Kidney (tissue), 14 donors: ENCODE results near the gene CERS1. TPM values are rescaled to one million over a fixed set of nuclear protein-coding genes. Genes with fewer than 3 reads are reported as not detected.

Source experiments
- DNase-seq, 5 donors: peaks; one replicate each; pipeline ENCODE4 v3.0.0-alpha.2; 2013 to 2020
- FAIRE-seq: peaks from 2 replicates; lab custom pipeline; 2012; peaks lifted over from hg19 to GRCh38; lab: Jason Lieb, UNC
- H3K27ac ChIP-seq, 2 donors: one replicate each; pipeline ENCODE4 v1.7.0; 2013; ENCODE audit warnings: low read depth in 2 of 2, low read length in 2 of 2, inconsistent platforms in 1 of 2
- H3K27me3 ChIP-seq: one replicate; pipeline ENCODE4 v1.7.1; 2013; ENCODE audit warnings: low read length, inconsistent platforms; ENCODE audit not compliant: control insufficient read depth, insufficient read depth
- H3K36me3 ChIP-seq, 3 donors: one replicate each; pipeline versions ENCODE4 v1.7.0 to v1.7.1; 2013; ENCODE audit warnings: low read length in 3 of 3, control low read depth in 1 of 3, inconsistent platforms in 1 of 3; ENCODE audit not compliant: insufficient read depth in 3 of 3, control insufficient read depth in 2 of 3
- H3K4me1 ChIP-seq, 3 donors: one replicate each; pipeline versions ENCODE4 v1.7.0 to v1.7.1; 2013; ENCODE audit warnings: low read length in 3 of 3, inconsistent platforms in 1 of 3, low read depth in 1 of 3; ENCODE audit not compliant: control insufficient read depth in 2 of 3, insufficient read depth in 2 of 3
- H3K4me3 ChIP-seq, 3 donors: one replicate each; pipeline versions ENCODE4 v1.7.0 to v1.8.1; 2013; ENCODE audit warnings: low read length in 3 of 3, control low read depth in 1 of 3, inconsistent platforms in 1 of 3
- H3K9ac ChIP-seq, 3 donors: one replicate each; pipeline versions ENCODE4 v1.7.0 to v1.7.1; 2013; ENCODE audit warnings: low read length in 3 of 3, control low read depth in 1 of 3, inconsistent platforms in 1 of 3
- H3K9me3 ChIP-seq, 3 donors: one replicate each; pipeline versions ENCODE4 v1.7.0 to v1.7.1; 2013; ENCODE audit warnings: low read length in 3 of 3, control low read depth in 1 of 3, inconsistent platforms in 1 of 3; ENCODE audit not compliant: control insufficient read depth in 2 of 3, insufficient read depth in 1 of 3
- CTCF ChIP-seq: IDR thresholded peaks from 3 replicates; pipeline ENCODE4 v1.5.1; 2012; ENCODE audit warnings: mild to moderate bottlenecking, moderate library complexity, borderline replicate concordance; ENCODE audit not compliant: insufficient read depth; ENCODE audit errors: extremely low read depth
- intact Hi-C: fragments of 100-400 bp; cut with DNase I; formaldehyde crosslinking; loops from one replicate; pipeline ENCODE4 v1.11.1; 2022
- polyA plus RNA-seq: library from polyadenylated mRNA; stranded (reverse); fragments of 350-450 nt; fragmentation: Illumina TruSeq; extraction: RNeasy Lipid Tissue Mini Kit (QIAGEN cat#74804); gene quantifications from one replicate; pipeline ENCODE4 v1.2.3, GENCODE V29; 2014; ENCODE audit warnings: low read depth, low replicate concordance; ENCODE audit not compliant: insufficient read depth
- total RNA-seq: library from RNA; stranded (reverse); fragmentation: NEBNext Ultra II Directional; extraction: Animal tissue kit (Norgen Biotek cat#: 25700); gene quantifications from one replicate; pipeline ENCODE4 v1.2.1, GENCODE V29; 2021
- donor health status: control.
- donor health status: control.
- donor health status: control.
- donor health status: control.
- donor health status: control.
- donor health status: DM: yes; HTN: yes; CAD: no.
- donor health status: Normal renal cell carcinoma (clear cell type).

The CERS1 gene
- total and polyA plus RNA-seq, 2 donors from 2014 or later = 0.50 TPM; not detected in 1

- H3K9ac ChIP-seq = no peak overlapping the region
- no peak overlapping the region for H3K4me3 ChIP-seq
- H3K4me1 ChIP-seq = peaks cover 0 to 2% (median 0%) of the 10 kb centered on the region in 3 donors
- H3K27me3 ChIP-seq = no peaks in the 10 kb centered on the region
- TF ChIP-seq CTCF = no peak
- no peaks in the 10 kb centered on the region for H3K9me3 ChIP-seq
- DNase-seq = no peak
- intact Hi-C loops = no loop called here
- FAIRE-seq = no peak
- peaks cover 7 to 87% (median 41%) of the 10 kb centered on the region in 3 donors for H3K36me3 ChIP-seq
- no peak overlapping the region for H3K27ac ChIP-seq
Measured at GRCh38 chr19:18860725-18861124, 35.2 kb downstream of the CERS1 start.

DNA sequence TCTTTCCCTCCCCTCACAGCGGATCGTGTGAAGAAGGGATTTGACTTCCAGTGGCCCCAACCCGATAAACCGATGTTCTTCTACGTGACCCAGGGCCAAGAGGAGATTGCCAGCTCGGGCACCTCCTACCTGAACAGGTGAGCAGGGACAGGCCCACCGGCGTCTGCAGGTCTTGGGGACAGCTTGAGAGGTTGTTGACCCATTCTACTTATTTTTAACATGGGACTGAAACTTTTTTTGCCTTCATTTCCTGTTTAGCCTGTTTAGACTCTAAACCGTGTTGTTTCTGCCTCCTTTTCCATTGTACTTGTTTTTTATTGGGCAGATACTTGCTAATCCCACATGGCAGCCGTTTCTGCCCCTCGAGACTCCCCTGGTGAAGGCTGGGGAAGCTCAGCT is 35.7 kb downstream of the CERS1 start:
- Histone ChIP-seq H3K4me3 (no peak overlapping the region), H3K27ac (no peak overlapping the region), H3K9me3 (no peaks in the 10 kb centered on the region), H3K27me3 (no peaks in the 10 kb centered on the region), H3K9ac (no peak overlapping the region), H3K4me1 (peaks cover 0 to 2% (median 0%) of the 10 kb centered on the region in 3 donors), H3K36me3 (peaks cover 7 to 87% (median 43%) of the 10 kb centered on the region in 3 donors)
- no peak for DNase-seq
- TF ChIP-seq CTCF = no peak
- no peak for FAIRE-seq
- intact Hi-C loops = no loop called here

DNA sequence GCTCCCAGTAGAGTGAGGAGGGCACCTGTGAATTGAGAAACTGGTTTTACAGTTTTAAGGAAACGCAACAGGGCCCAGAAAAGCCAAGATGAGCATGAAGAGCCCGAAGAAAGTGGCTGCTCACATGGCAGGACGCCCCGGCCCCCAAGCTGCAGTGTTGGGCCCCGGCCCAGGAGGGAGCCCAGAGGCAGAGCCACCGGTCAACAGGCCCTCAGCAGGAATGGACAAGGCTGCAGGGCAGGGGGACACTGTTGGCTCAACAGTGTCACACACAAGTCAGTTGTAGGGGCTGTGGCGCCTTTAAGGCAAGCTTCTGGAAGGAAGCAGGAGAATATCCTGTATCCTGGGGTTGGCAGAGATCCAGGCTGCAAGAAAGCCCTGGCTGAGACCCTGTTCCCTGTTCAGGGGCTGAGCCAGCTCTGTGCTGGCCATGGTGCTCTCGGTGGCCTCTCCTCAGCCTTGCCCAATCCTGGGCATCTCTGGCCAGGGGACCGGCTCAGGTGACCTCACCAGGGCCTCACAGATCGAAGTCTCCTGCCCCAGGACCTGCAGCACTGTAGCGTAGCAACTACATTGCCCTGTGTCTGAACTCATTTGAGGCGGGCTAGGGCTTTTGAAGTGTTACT is 36.2 kb downstream of the CERS1 start:
- Histone ChIP-seq H3K36me3 (peaks cover 7 to 89% (median 42%) of the 10 kb centered on the region in 3 donors), H3K4me3 (no peak overlapping the region), H3K9ac (no peak overlapping the region), H3K9me3 (no peaks in the 10 kb centered on the region), H3K4me1 (peaks cover 0 to 2% (median 0%) of the 10 kb centered on the region in 3 donors), H3K27me3 (no peaks in the 10 kb centered on the region), H3K27ac (no peak overlapping the region)
- DNase-seq (peak in 1 of 5 donors; percentile 56), FAIRE-seq (no peak)
- TF ChIP-seq CTCF = no peak
- intact Hi-C loops = no loop called here
